ENCODE results near the gene WWC1. TPM values are rescaled to one million over a fixed set of nuclear protein-coding genes. Genes with fewer than 3 reads are reported as not detected.

Gene WWC1
- total RNA-seq, 1 experiment from 2014 or later: 29.4 TPM

- no peak overlapping the region for H3K27ac ChIP-seq (ENCODE audit: low read length)
- H3K9me3 ChIP-seq (ENCODE audit: control insufficient read depth, insufficient read depth, low read depth, low read length): no peaks in the 10 kb centered on the region
- CTCF ChIA-PET: interaction anchor here (0.6 kb wide), 1 partner anchor 8 kb away, joined by 3 read pairs; no protein-coding TSS in a partner anchor
- no TSS peak for BruUV-seq (replicated peaks)
- H3K36me3 ChIP-seq (ENCODE audit: control insufficient read depth, insufficient read depth, low read length): no peaks in the 10 kb centered on the region
- in situ Hi-C loops (cut with HindIII; ENCODE audit: low pct_unique_long_range_greater_than_20kb, low sequenced_read_pairs): no loop called here
- DNase-seq (ENCODE audit: low read depth, low spot score) (no peak), ATAC-seq (no peak)
- POLR2A ChIA-PET: no interaction called here
- H3K4me1 ChIP-seq (ENCODE audit: control insufficient read depth, insufficient read depth, low read length): no peaks in the 10 kb centered on the region
- intact Hi-C loops (cut with micrococcal nuclease; ENCODE audit: unreplicated experiment): no loop called here
- H3K4me3 ChIP-seq (ENCODE audit: low read depth in 2 of 2, low read length in 2 of 2): no peak overlapping the region
- TF ChIP-seq, protein P1, sequence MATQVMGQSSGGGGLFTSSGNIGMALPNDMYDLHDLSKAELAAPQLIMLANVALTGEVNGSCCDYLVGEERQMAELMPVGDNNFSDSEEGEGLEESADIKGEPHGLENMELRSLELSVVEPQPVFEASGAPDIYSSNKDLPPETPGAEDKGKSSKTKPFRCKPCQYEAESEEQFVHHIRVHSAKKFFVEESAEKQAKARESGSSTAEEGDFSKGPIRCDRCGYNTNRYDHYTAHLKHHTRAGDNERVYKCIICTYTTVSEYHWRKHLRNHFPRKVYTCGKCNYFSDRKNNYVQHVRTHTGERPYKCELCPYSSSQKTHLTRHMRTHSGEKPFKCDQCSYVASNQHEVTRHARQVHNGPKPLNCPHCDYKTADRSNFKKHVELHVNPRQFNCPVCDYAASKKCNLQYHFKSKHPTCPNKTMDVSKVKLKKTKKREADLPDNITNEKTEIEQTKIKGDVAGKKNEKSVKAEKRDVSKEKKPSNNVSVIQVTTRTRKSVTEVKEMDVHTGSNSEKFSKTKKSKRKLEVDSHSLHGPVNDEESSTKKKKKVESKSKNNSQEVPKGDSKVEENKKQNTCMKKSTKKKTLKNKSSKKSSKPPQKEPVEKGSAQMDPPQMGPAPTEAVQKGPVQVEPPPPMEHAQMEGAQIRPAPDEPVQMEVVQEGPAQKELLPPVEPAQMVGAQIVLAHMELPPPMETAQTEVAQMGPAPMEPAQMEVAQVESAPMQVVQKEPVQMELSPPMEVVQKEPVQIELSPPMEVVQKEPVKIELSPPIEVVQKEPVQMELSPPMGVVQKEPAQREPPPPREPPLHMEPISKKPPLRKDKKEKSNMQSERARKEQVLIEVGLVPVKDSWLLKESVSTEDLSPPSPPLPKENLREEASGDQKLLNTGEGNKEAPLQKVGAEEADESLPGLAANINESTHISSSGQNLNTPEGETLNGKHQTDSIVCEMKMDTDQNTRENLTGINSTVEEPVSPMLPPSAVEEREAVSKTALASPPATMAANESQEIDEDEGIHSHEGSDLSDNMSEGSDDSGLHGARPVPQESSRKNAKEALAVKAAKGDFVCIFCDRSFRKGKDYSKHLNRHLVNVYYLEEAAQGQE (IDR thresholded peaks at IDR 0.05; ENCODE audit: insufficient read depth in 1 of 2, low read depth in 2 of 2, low read length in 1 of 2): no peak
- TF ChIP-seq CTCF (IDR thresholded peaks at IDR 0.05) (no peak), POLR2AphosphoS5 (IDR thresholded peaks at IDR 0.05; ENCODE audit: low read depth, low read length) (no peak), TCF7L2 (IDR thresholded peaks at IDR 0.05; ENCODE audit: low read depth, low read length) (no peak), SIN3A (IDR thresholded peaks at IDR 0.05; ENCODE audit: borderline replicate concordance, insufficient read depth, low read depth, low read length) (no peak)
- no peaks in the 10 kb centered on the region for H3K27me3 ChIP-seq (ENCODE audit: control insufficient read depth, insufficient read depth, low read length)
Measured at GRCh38 chr5:168249923-168250322, 41.5 kb upstream of the WWC1 start.

DNA sequence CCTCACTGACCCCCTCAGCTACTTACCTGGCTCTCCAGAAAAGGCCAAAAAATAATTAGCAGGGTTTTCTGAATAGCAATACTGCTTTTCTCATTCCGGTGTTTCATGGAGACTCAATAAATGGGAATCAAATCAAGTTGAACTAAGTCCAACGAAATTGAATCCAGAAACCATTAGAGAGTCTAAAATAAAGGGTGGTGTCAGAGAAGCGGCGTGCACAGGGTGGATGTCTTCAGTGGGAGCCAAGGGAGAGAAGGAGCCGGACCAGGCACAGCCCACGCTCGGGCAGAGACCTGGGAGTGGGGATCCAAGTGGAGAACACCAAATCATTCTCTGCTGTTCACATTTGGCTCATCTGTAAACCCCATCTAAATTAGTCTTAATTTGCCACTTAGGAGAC, 40.2 kb upstream of the WWC1 start:
- ATAC-seq: no peak
- H3K36me3 ChIP-seq (ENCODE audit: control insufficient read depth, insufficient read depth, low read length): no peaks in the 10 kb centered on the region
- DNase-seq (ENCODE audit: low read depth, low spot score): no peak
- H3K4me1 ChIP-seq (ENCODE audit: control insufficient read depth, insufficient read depth, low read length): no peaks in the 10 kb centered on the region
- ChIA-PET CTCF (interaction anchor here (0.6 kb wide), 1 partner anchor 31 kb away, joined by 19 read pairs; no protein-coding TSS in a partner anchor), POLR2A (no interaction called here)
- BruUV-seq (replicated peaks): no TSS peak
- in situ Hi-C loops (cut with HindIII; ENCODE audit: low pct_unique_long_range_greater_than_20kb, low sequenced_read_pairs): no loop called here
- no peaks in the 10 kb centered on the region for H3K9me3 ChIP-seq (ENCODE audit: control insufficient read depth, insufficient read depth, low read depth, low read length)
- TF ChIP-seq, protein P1 (IDR thresholded peaks at IDR 0.05; ENCODE audit: insufficient read depth in 1 of 2, low read depth in 2 of 2, low read length in 1 of 2): no peak
- no peak for TF ChIP-seq SIN3A (IDR thresholded peaks at IDR 0.05; ENCODE audit: borderline replicate concordance, insufficient read depth, low read depth, low read length)
- TF ChIP-seq POLR2AphosphoS5 (IDR thresholded peaks at IDR 0.05; ENCODE audit: low read depth, low read length): no peak
- TF ChIP-seq TCF7L2 (IDR thresholded peaks at IDR 0.05; ENCODE audit: low read depth, low read length): no peak
- TF ChIP-seq CTCF (IDR thresholded peaks at IDR 0.05): no peak
- H3K27me3 ChIP-seq (ENCODE audit: control insufficient read depth, insufficient read depth, low read length): no peaks in the 10 kb centered on the region
- H3K4me3 ChIP-seq (ENCODE audit: low read depth in 2 of 2, low read length in 2 of 2): no peak overlapping the region
- intact Hi-C loops (cut with micrococcal nuclease; ENCODE audit: unreplicated experiment): no loop called here
- no peak overlapping the region for H3K27ac ChIP-seq (ENCODE audit: low read length)

Measured in Panc1 (cell line).